Right lung (tissue), 5 donors: ENCODE data around the gene SMYD3. TPM values are rescaled to one million over a fixed set of nuclear protein-coding genes. Genes with fewer than 3 reads are reported as not detected.

Source experiments
- DNase-seq, 2 donors: peaks; one replicate each; pipeline ENCODE4 v3.0.0-alpha.2; 2013
- polyA plus RNA-seq, 5 donors: library from polyadenylated mRNA; unstranded; fragments of 120-200 nt; gene quantifications; one replicate each; pipeline versions ENCODE4 v1.2.1 to v1.2.3, GENCODE V29; 2013; ENCODE audit warnings: inconsistent platforms in 1 of 5, low replicate concordance in 1 of 5; ENCODE audit not compliant: insufficient read length in 5 of 5, insufficient read depth in 1 of 5

SMYD3 gene
- polyA plus RNA-seq, 5 donors: 20.9 to 28.5 (median 24.4) TPM

GRCh38 chr1:246280551-246280950 lies 226.5 kb downstream of the SMYD3 start:
- no peak for DNase-seq

- DNase-seq: no peak
Observed at GRCh38 chr1:246279402-246279801, 227.7 kb downstream of the SMYD3 start.

DNA sequence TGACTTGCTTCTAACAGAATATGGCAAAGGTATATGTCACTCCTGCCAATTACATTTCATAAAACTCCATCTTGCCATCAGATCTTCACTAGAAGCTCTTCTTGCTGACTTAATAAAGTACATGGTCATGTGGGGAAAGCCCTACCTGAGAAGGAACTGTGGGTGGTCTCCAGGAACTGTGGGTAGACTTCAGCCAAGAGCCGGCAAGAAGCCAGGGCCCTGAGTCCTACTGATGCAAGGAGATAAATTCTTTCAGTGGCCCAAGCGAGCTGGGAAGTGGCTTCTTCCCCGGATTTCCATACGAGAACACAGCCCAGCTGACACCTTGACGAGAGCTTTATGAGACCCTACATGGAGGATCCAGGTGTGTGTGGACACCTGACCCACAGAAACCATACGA lies 228.7 kb downstream of the SMYD3 start:
- DNase-seq: peak; percentile 31 to 42

GRCh38 chr1:246275036-246275435 lies 232.0 kb downstream of the SMYD3 start:
- DNase-seq: no peak

DNA sequence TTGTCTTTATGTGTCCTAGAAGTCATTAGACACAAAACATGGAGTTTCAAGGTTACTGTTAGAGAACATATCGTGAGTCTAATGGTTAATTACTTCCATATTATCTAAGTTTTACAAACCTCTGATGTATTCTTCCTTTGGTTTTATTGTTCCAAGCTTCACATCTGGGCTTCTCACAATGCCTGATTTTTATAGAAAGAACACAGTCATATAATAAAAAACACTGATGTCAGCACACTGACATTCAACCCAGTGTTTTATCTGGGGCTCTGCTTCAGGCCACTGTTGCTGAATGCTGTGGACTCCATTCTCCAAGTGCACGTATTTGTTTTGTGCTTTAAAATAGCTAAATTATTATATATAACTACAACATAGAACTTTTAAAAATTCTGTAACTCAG lies 232.9 kb downstream of the SMYD3 start:
- DNase-seq: no peak

GRCh38 chr1:246271516-246271915 lies 235.6 kb downstream of the SMYD3 start:
- no peak for DNase-seq

DNA sequence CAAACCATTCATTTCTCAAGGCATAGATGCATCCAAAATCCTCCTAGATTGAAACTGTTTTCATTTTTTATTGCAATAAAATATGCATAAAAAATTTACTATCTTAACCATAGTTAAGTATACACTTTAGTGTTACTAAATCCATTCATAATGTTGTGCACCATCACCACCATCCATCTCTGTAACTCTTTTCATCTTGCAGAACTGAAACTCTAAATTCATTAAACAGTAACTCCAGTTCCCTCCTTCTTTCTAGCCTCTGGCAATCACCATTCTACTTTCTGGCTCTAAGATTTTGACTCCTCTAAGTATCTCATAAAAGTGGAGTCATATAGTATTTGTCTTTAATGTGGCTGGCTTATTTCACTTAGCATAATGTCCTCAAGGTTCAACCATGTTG lies 236.8 kb downstream of the SMYD3 start:
- no peak for DNase-seq

- DNase-seq: no peak
Observed at GRCh38 chr1:246269466-246269865, 237.6 kb downstream of the SMYD3 start.

GRCh38 chr1:246267896-246268295 lies 239.2 kb downstream of the SMYD3 start:
- DNase-seq: no peak

- no peak for DNase-seq
Observed at GRCh38 chr1:246267426-246267825, 239.7 kb downstream of the SMYD3 start.

DNA sequence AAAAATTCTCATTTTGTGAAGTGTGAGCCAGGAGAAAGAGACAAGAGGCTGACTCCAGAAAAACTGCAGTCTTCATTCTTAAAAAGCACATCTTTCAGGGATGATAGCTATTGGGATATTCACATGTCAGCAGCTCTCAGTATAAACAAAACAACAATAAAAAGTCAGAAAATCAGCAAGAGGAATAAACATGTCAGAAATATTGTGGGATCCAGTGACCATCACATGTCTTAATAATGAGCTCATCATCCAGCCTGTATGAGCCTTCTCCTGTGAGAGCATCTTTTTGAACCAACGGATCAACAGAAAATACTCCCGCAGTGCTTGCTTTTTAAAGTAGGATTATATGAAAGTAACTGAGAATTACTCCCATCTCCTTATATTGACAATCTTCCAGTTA lies 241.6 kb downstream of the SMYD3 start:
- DNase-seq: no peak

DNA sequence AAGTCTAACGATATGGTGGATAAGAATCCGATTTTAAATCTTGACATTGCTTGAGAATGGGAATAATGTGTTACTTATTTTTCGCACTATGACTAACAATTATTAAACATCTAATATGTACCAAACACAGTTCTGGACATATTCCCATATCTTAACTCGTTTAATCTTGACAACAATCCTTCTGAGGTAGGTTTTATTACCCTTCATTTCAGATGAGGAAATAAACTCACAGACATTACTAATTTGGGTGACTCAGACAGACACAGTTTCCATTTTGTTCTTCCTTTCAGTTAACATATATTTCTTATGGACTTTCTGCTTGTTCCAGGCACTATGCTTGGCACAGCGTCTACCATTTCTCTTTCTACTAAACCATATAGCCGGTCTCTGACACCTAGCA lies 244.8 kb downstream of the SMYD3 start:
- no peak for DNase-seq

DNA sequence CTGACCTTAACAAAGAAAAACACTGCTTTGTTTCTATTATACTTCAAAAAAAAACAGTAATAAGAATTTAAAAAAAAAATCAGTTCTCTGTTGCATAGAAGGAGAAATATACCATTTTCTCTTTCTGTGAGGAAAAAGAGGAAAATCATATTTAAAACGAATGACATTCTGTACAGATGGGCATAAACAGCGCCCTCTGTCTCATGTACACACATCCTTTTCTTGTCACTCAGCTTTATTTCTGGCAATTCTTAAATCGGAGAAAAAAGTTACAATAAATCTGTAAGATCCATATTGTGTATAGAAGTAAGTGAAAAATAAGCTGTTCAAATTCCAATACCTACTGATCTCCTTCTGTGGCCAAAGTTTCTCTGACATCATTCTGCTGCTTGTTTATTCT lies 245.4 kb downstream of the SMYD3 start:
- no peak for DNase-seq

DNA sequence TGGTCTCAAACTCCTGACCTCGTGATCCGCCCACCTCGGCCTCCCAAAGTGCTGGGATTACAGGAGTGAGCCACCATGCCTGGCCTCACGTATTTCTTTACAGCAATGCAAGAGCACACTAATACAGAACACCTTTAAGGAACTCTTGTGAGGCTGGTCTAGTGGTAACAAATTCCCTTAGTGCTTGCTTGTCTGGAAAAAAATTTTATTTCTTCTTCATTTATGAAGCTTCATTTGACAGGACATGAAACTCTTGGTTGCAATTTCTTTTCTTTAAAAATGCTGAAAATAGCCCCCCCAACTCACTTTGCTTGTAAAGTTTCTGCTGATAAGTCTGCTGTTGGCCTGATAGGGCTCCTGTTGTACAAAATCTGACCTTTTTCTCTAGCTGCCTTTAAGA lies 248.8 kb downstream of the SMYD3 start:
- DNase-seq: no peak

GRCh38 chr1:246255773-246256172 lies 251.3 kb downstream of the SMYD3 start:
- DNase-seq: no peak

GRCh38 chr1:246254854-246255253 lies 252.2 kb downstream of the SMYD3 start:
- DNase-seq: no peak

DNA sequence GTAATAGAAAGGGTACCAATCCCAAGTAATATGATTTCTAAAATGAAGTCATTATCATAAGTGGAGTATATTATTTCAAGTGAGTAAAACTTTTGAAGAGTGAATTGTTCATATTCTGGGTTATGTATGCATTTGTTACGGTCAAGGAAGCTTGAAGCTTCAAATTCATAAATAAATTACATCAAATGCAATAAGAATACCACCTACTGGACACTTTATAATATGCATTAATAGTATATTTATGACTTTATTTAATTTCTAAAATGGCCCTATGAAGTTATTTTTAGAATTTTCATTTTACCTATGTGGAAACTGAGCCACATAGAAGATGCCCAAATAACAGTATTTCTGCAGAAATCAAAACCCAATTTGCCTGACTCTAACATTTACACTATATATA lies 260.6 kb downstream of the SMYD3 start:
- DNase-seq: no peak

DNA sequence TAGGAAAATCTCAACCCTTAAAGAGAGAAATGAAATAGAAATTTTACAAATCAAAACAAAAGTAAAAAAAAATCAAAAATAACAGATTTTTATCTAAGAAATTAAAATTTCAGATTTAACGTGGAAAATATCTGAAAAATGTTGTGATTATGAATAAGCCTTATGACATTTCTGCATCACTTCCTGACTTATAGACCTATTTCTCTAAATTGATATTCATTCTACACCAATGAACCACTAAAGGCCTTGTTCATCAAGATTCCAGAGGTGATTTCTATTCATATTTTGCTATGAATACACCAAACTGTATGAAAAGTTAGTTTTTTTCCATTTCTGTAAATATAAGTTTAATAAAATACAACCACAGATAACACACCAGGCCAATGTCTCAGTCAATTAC lies 261.5 kb downstream of the SMYD3 start:
- DNase-seq: no peak

GRCh38 chr1:246232126-246232525 lies 275.0 kb downstream of the SMYD3 start:
- no peak for DNase-seq

- no peak for DNase-seq
Observed at GRCh38 chr1:246226041-246226440, 281.0 kb downstream of the SMYD3 start.

DNA sequence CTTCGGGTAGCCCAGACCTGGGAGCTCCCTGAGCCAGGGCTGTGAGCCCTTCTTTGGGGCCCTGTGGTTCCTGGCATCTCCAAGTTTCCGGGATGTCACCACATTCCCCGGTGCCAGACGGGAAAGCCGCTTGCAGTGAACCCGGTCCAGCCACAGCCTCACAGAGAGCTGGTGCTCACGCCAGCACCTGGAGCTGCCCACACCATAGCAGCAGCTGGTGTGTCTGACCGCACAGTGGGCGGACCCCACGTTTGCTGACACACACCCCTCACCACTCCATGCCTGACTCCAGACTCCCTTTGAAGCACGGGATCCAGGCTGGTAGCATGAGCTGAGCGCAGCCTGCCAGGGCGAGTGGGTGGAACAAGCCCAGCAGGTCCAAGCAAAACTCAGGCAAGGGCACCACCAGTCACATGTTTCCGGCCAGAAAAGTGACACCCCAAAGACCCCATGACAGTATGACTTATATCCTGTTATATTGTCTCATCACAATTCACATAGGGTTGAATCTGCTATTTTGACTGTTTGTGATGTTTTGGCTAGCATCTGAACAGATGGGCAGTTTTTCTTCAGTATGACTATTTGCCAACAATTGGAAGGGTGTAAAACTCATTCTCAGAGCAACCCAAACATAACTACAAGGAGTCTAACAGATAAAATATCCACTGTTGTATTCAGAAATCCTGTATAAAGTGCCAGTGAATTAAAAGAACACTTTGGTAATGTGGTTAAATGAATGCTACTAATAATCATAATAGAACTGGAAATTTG lies 285.4 kb downstream of the SMYD3 start:
- DNase-seq: no peak

- no peak for DNase-seq
Observed at GRCh38 chr1:246220495-246221065, 286.5 kb downstream of the SMYD3 start.

DNA sequence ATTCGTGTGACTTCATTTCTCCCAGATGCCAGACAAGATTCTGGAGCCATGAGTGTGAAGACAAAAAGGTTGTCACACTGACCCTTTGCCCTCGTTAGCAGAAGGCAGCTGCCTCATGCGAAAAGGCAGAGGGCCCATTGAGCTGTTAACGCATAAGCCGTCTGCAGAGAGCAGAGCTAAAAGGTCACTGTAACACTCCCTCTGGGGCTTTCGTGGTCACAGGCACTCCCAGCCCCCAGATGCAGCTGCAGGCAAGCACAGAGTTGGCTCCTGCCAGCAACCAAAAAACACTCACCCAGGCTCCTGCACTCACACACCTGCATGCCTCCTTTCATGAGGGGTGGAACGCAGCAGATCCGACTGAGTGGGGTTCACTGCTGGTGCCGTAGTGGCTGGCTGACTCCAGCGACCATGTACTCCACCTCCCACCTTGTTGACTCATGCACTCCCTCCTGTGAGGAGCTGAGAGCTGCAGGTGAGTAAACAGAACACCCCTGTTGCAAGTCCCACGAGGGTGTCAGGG lies 287.5 kb downstream of the SMYD3 start:
- DNase-seq: no peak

- no peak for DNase-seq
Observed at GRCh38 chr1:246218686-246219085, 288.4 kb downstream of the SMYD3 start.
